HG03039 (cell line): ENCODE data around the gene COL6A1.
"Not testable (repeated sequence)": the region's sequence is repeated elsewhere in the genome, so short reads cannot be mapped to it uniquely, and the experiment has no call there.

Source experiments
- ATAC-seq: cut with Tn5 transposase; IDR thresholded peaks from one replicate; pipeline ENCODE4 v1.9.1; 2021; ENCODE audit warnings: mild to moderate bottlenecking, moderate library complexity; ENCODE audit not compliant: unreplicated experiment

COL6A1 gene

GRCh38 chr21:46003575-46004007 lies 22.0 kb downstream of the COL6A1 start:
- no peak for ATAC-seq

GRCh38 chr21:46004168-46004861 lies 22.7 kb downstream of the COL6A1 start:
- no peak for ATAC-seq

- no peak for ATAC-seq
Measured at GRCh38 chr21:46005081-46005480, 23.5 kb downstream of the COL6A1 start.

GRCh38 chr21:46005481-46005881 lies 23.9 kb downstream of the COL6A1 start:
- no peak for ATAC-seq

- ATAC-seq = not testable (repeated sequence)
Measured at GRCh38 chr21:46005894-46006546, 24.4 kb downstream of the COL6A1 start.

- no peak for ATAC-seq
Measured at GRCh38 chr21:46006547-46007491, 25.2 kb downstream of the COL6A1 start.

- ATAC-seq = no peak
Measured at GRCh38 chr21:46007492-46007868, 25.9 kb downstream of the COL6A1 start.

GRCh38 chr21:46008893-46009621 lies 27.5 kb downstream of the COL6A1 start:
- no peak for ATAC-seq

GRCh38 chr21:46009951-46010705 lies 28.6 kb downstream of the COL6A1 start:
- ATAC-seq = no peak

GRCh38 chr21:46011267-46011967 lies 29.8 kb downstream of the COL6A1 start:
- ATAC-seq = no peak

GRCh38 chr21:46012154-46012553 lies 30.6 kb downstream of the COL6A1 start:
- no peak for ATAC-seq

GRCh38 chr21:46014828-46015227 lies 33.3 kb downstream of the COL6A1 start:
- no peak for ATAC-seq

- ATAC-seq = no peak
Measured at GRCh38 chr21:46017148-46017547, 35.6 kb downstream of the COL6A1 start.

GRCh38 chr21:46017695-46018094 lies 36.1 kb downstream of the COL6A1 start:
- no peak for ATAC-seq

- ATAC-seq = no peak
Measured at GRCh38 chr21:46018615-46019014, 37.0 kb downstream of the COL6A1 start.

GRCh38 chr21:46020581-46020980 lies 39.0 kb downstream of the COL6A1 start:
- ATAC-seq = no peak

GRCh38 chr21:46021398-46021797 lies 39.8 kb downstream of the COL6A1 start:
- ATAC-seq = no peak

GRCh38 chr21:46021978-46022544 lies 40.5 kb downstream of the COL6A1 start:
- ATAC-seq = no peak
